ENCODE results near the gene ADARB2.

GRCh38 chr10:1687623-1688150, 49.6 kb downstream of the ADARB2 start:
- TF ChIP-seq POLR2AphosphoS5 (IDR thresholded peaks at IDR 0.05; ENCODE audit: low read depth, low read length) (no peak), POLR2A (IDR thresholded peaks at IDR 0.05; ENCODE audit: low read depth, low read length) (no peak), SPI1 (IDR thresholded peaks at IDR 0.05; ENCODE audit: low read depth, low read length) (no peak), TAF1 (IDR thresholded peaks at IDR 0.05; ENCODE audit: low read depth, low read length) (no peak)
